ENCODE data around the gene DAPK1.

The DAPK1 gene

GRCh38 chr9:87618226-87618625, 120.6 kb downstream of the DAPK1 start:
- DNase-seq: no peak

GRCh38 chr9:87618931-87619330, 121.3 kb downstream of the DAPK1 start:
- DNase-seq: no peak

GRCh38 chr9:87619346-87619745, 121.7 kb downstream of the DAPK1 start:
- DNase-seq: no peak

- no peak for DNase-seq
Measured at GRCh38 chr9:87620731-87621322, 123.2 kb downstream of the DAPK1 start.

- no peak for DNase-seq
Measured at GRCh38 chr9:87622098-87622497, 124.4 kb downstream of the DAPK1 start.

- no peak for DNase-seq
Measured at GRCh38 chr9:87622923-87623322, 125.3 kb downstream of the DAPK1 start.

GRCh38 chr9:87628346-87628745, 130.7 kb downstream of the DAPK1 start:
- no peak for DNase-seq

- no peak for DNase-seq
Measured at GRCh38 chr9:87629104-87629503, 131.4 kb downstream of the DAPK1 start.

- DNase-seq: no peak
Measured at GRCh38 chr9:87630266-87630665, 132.6 kb downstream of the DAPK1 start.

- DNase-seq: no peak
Measured at GRCh38 chr9:87630846-87631245, 133.2 kb downstream of the DAPK1 start.

- no peak for DNase-seq
Measured at GRCh38 chr9:87635656-87636501, 138.2 kb downstream of the DAPK1 start.

GRCh38 chr9:87638292-87638691, 140.6 kb downstream of the DAPK1 start:
- DNase-seq: no peak

- no peak for DNase-seq
Measured at GRCh38 chr9:87639949-87640348, 142.3 kb downstream of the DAPK1 start.

GRCh38 chr9:87640385-87640795, 142.7 kb downstream of the DAPK1 start:
- DNase-seq: no peak

GRCh38 chr9:87641067-87641466, 143.4 kb downstream of the DAPK1 start:
- DNase-seq: no peak

GRCh38 chr9:87642330-87643106, 144.9 kb downstream of the DAPK1 start:
- no peak for DNase-seq

- DNase-seq: no peak
Measured at GRCh38 chr9:87643107-87643650, 145.5 kb downstream of the DAPK1 start.

- no peak for DNase-seq
Measured at GRCh38 chr9:87643778-87644570, 146.3 kb downstream of the DAPK1 start.

- no peak for DNase-seq
Measured at GRCh38 chr9:87644659-87645058, 147.0 kb downstream of the DAPK1 start.

GRCh38 chr9:87646546-87646945, 148.9 kb downstream of the DAPK1 start:
- DNase-seq: no peak

- no peak for DNase-seq
Measured at GRCh38 chr9:87647114-87647513, 149.4 kb downstream of the DAPK1 start.

GRCh38 chr9:87648606-87649005, 150.9 kb downstream of the DAPK1 start:
- no peak for DNase-seq
